SK-N-SH treated with all-trans-retinoic acid at 6 μM for 48 hours (cell line): ENCODE measurements around the gene DCBLD1.
A peak's percentile ranks its signal among the peaks of the same experiment; 100 is the strongest.

ENCODE experiments used
- ATAC-seq: fragments of 200-7000 bp; cut with Tn5 transposase; 3 replicates; pipeline ENCODE4 v1.9.1; 2020; ENCODE audit warnings: mild to moderate bottlenecking, moderate library complexity
- ARNTL ChIP-seq: fragments of 450-650 bp; formaldehyde crosslinking; IDR thresholded peaks from 2 replicates; pipeline ENCODE4 v1.5.0; 2020; ENCODE audit warnings: low read depth, mild to moderate bottlenecking, moderate library complexity, borderline replicate concordance
- BACH2 ChIP-seq: fragments of 250-450 bp; sonication (Bioruptor Pico); IDR thresholded peaks from 2 replicates; pipeline ENCODE4 v1.9.0; 2021; ENCODE audit warnings: mild to moderate bottlenecking, borderline replicate concordance
- CREB5 ChIP-seq: fragments of 250-450 bp; sonication (Bioruptor Pico); IDR thresholded peaks from 2 replicates; pipeline ENCODE4 v1.5.1; 2020; ENCODE audit warnings: low read depth, mild to moderate bottlenecking, moderate library complexity
- CSDC2 ChIP-seq: fragments of 250-450 bp; sonication (Bioruptor Pico); IDR thresholded peaks from 2 replicates; pipeline ENCODE4 v1.5.0; 2020; ENCODE audit warnings: mild to moderate bottlenecking, moderate library complexity
- CSRNP3 ChIP-seq: fragments of 250-450 bp; sonication (Bioruptor Pico); IDR thresholded peaks from 2 replicates; pipeline ENCODE4 v1.5.1; 2021; ENCODE audit warnings: mild to moderate bottlenecking, moderate library complexity
- ESRRG ChIP-seq: fragments of 250-450 bp; sonication (Bioruptor Pico); IDR thresholded peaks from 2 replicates; pipeline ENCODE4 v1.6.1; 2021; ENCODE audit warnings: mild to moderate bottlenecking
- GLIS3 ChIP-seq: fragments of 250-450 bp; sonication (Bioruptor Pico); IDR thresholded peaks from 2 replicates; pipeline ENCODE4 v1.5.0; 2020; ENCODE audit warnings: mild to moderate bottlenecking, moderate library complexity
- OSR1 ChIP-seq: fragments of 250-450 bp; sonication (Bioruptor Pico); IDR thresholded peaks from 2 replicates; pipeline ENCODE4 v1.8.0; 2022; ENCODE audit warnings: moderate library complexity, mild to moderate bottlenecking, inconsistent platforms
- PATZ1 ChIP-seq: fragments of 250-450 bp; sonication (Bioruptor Pico); IDR thresholded peaks from 2 replicates; pipeline ENCODE4 v1.8.0; 2020; ENCODE audit warnings: mild to moderate bottlenecking, moderate library complexity, borderline replicate concordance
- PPARA ChIP-seq: fragments of 250-450 bp; sonication (Bioruptor Pico); IDR thresholded peaks from 2 replicates; pipeline ENCODE4 v1.5.0; 2020; ENCODE audit warnings: mild to moderate bottlenecking, borderline replicate concordance
- RARB ChIP-seq: fragments of 250-450 bp; sonication (Bioruptor Pico); IDR thresholded peaks from 2 replicates; pipeline ENCODE4 v1.8.0; 2021; ENCODE audit warnings: mild to moderate bottlenecking, moderate library complexity
- SNAI2 ChIP-seq: fragments of 250-450 bp; sonication (Bioruptor Pico); IDR thresholded peaks from 2 replicates; pipeline ENCODE4 v1.5.0; 2020; ENCODE audit warnings: mild to moderate bottlenecking, moderate library complexity
- TCF4 ChIP-seq: fragments of 250-450 bp; sonication (Bioruptor Pico); IDR thresholded peaks from 2 replicates; pipeline ENCODE4 v1.8.0; 2021; ENCODE audit warnings: mild to moderate bottlenecking, moderate library complexity, borderline replicate concordance
- TOX ChIP-seq: fragments of 250-450 bp; sonication (Bioruptor Pico); IDR thresholded peaks from 2 replicates; pipeline ENCODE4 v1.8.0; 2021; ENCODE audit warnings: mild to moderate bottlenecking, moderate library complexity, borderline replicate concordance
- TSHZ2 ChIP-seq: fragments of 250-450 bp; sonication (Bioruptor Pico); IDR thresholded peaks from 2 replicates; pipeline ENCODE4 v1.5.0; 2020; ENCODE audit warnings: mild to moderate bottlenecking, moderate library complexity
- ZC3H10 ChIP-seq: fragments of 250-450 bp; sonication (Bioruptor Pico); IDR thresholded peaks from 2 replicates; pipeline ENCODE4 v1.5.1; 2021; ENCODE audit warnings: mild to moderate bottlenecking, moderate library complexity
- ZFP3 ChIP-seq: fragments of 250-450 bp; sonication (Bioruptor Pico); IDR thresholded peaks from 2 replicates; pipeline ENCODE4 v1.5.0; 2020; ENCODE audit warnings: mild to moderate bottlenecking, moderate library complexity
- ZNF70 ChIP-seq: fragments of 450-650 bp; formaldehyde crosslinking; IDR thresholded peaks from 2 replicates; pipeline ENCODE4 v1.5.0; 2020; ENCODE audit warnings: mild to moderate bottlenecking, moderate library complexity

DCBLD1 gene

GRCh38 chr6:117448732-117449485, 33.6 kb upstream of the DCBLD1 start:
- peak; percentile 93 for ATAC-seq
- TF ChIP-seq TCF4, result no peak

GRCh38 chr6:117449549-117450439, 32.7 kb upstream of the DCBLD1 start:
- peak; percentile 34 for ATAC-seq
- TF ChIP-seq CSRNP3 (no peak), SNAI2 (no peak)

- ATAC-seq, result no peak
- TF ChIP-seq ARNTL (no peak), CSRNP3 (no peak), ZFP3 (CRISPR knock-in tag) (no peak), ESRRG (CRISPR knock-in tag) (no peak), ZNF70 (CRISPR knock-in tag) (no peak)
These were observed 30.8 kb upstream of the DCBLD1 start for GRCh38 chr6:117451671-117452070.

GRCh38 chr6:117456250-117456649, 26.2 kb upstream of the DCBLD1 start:
- ATAC-seq, result no peak
- TF ChIP-seq TSHZ2 (CRISPR knock-in tag) (no peak), BACH2 (CRISPR knock-in tag) (no peak), TCF4 (no peak), PPARA (no peak), PATZ1 (CRISPR knock-in tag) (no peak), ESRRG (CRISPR knock-in tag) (no peak), OSR1 (CRISPR knock-in tag) (no peak), ZNF70 (CRISPR knock-in tag) (no peak), RARB (CRISPR knock-in tag) (no peak), TOX (no peak), CSRNP3 (no peak), SNAI2 (no peak)

- no peak for ATAC-seq
- TF ChIP-seq SNAI2 (no peak), CREB5 (no peak), ZC3H10 (no peak), PPARA (no peak), GLIS3 (no peak), PATZ1 (CRISPR knock-in tag) (no peak), CSDC2 (CRISPR knock-in tag) (no peak), TOX (no peak)
These were observed 25.5 kb upstream of the DCBLD1 start for GRCh38 chr6:117456998-117457397.
